Measurements from ENCODE around the gene ABCF2. TPM values are rescaled to one million over a fixed set of nuclear protein-coding genes. Genes with fewer than 3 reads are reported as not detected.

ABCF2 gene
- total and polyA plus RNA-seq, 2 donors from 2014 or later, result 22.5 to 30.8 TPM

DNA sequence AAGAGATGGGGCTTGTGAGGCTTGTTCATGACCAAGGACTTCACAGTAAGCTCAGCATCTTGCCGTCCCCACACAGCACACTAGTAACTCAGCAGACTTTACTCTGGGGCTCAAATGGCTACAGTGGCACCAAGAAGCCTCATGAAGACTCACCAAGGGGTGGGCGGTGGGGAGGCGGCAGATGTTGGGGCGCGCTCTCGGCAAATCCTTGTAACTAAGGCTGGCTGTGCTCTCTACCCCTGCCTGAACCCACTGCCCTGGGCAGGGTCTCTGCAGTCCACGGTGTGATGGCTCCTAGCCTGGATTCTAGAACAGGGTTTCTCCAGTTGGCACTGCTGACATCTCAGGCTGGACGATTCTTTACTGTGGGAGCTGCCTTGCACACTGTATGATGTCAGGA, 33.9 kb upstream of the ABCF2 start:
- Histone ChIP-seq H3K27ac (ENCODE audit: low read depth in 2 of 2, low read length in 2 of 2) (no peak overlapping the region), H3K9ac (ENCODE audit: low read length in 3 of 3) (no peak overlapping the region), H3K27me3 (ENCODE audit: control insufficient read depth, insufficient read depth, low read length) (no peaks in the 10 kb centered on the region), H3K4me1 (ENCODE audit: control insufficient read depth in 2 of 3, insufficient read depth in 2 of 3, low read depth in 1 of 3, low read length in 3 of 3) (no peaks in the 10 kb centered on the region), H3K9me3 (ENCODE audit: control insufficient read depth in 2 of 3, insufficient read depth in 1 of 3, low read length in 3 of 3) (no peaks in the 10 kb centered on the region), H3K36me3 (ENCODE audit: control insufficient read depth in 2 of 3, insufficient read depth in 3 of 3, low read length in 3 of 3) (no peaks in the 10 kb centered on the region), H3K4me3 (ENCODE audit: low read length in 3 of 3) (no peak overlapping the region)
- no peak for FAIRE-seq
- intact Hi-C loops (cut with DNase I), result no loop called here
- TF ChIP-seq, protein P1, sequence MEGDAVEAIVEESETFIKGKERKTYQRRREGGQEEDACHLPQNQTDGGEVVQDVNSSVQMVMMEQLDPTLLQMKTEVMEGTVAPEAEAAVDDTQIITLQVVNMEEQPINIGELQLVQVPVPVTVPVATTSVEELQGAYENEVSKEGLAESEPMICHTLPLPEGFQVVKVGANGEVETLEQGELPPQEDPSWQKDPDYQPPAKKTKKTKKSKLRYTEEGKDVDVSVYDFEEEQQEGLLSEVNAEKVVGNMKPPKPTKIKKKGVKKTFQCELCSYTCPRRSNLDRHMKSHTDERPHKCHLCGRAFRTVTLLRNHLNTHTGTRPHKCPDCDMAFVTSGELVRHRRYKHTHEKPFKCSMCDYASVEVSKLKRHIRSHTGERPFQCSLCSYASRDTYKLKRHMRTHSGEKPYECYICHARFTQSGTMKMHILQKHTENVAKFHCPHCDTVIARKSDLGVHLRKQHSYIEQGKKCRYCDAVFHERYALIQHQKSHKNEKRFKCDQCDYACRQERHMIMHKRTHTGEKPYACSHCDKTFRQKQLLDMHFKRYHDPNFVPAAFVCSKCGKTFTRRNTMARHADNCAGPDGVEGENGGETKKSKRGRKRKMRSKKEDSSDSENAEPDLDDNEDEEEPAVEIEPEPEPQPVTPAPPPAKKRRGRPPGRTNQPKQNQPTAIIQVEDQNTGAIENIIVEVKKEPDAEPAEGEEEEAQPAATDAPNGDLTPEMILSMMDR (IDR thresholded peaks at IDR 0.05; ENCODE audit: borderline replicate concordance, extremely low read depth, insufficient read depth), result no peak
- DNase-seq, result peak in 1 of 5 donors; percentile 55

DNA sequence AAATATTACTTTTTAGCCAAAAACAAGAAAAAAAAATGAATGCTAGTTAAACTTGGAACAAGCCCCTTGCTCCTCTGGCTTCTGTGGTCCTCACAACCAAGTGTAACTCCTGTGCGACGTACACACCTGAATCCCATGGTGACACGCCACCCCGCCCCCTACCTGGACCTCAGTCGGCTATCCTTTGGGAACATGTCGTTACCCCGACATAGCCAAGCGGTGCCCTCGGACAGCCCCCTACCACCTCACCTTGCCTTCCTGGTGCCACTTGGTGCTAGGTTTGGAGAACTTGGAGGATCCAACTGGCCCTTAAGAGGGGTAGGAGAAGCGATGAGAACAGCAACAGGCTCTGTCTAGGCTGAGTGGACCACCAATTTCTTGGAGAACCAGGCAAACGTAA, 33.5 kb upstream of the ABCF2 start:
- no peak for FAIRE-seq
- TF ChIP-seq, protein P1 (IDR thresholded peaks at IDR 0.05; ENCODE audit: borderline replicate concordance, extremely low read depth, insufficient read depth), result no peak
- no peak overlapping the region for H3K9ac ChIP-seq (ENCODE audit: low read length in 3 of 3)
- H3K4me1 ChIP-seq (ENCODE audit: control insufficient read depth in 2 of 3, insufficient read depth in 2 of 3, low read depth in 1 of 3, low read length in 3 of 3), result no peaks in the 10 kb centered on the region
- intact Hi-C loops (cut with DNase I), result no loop called here
- H3K4me3 ChIP-seq (ENCODE audit: low read length in 3 of 3), result no peak overlapping the region
- no peaks in the 10 kb centered on the region for H3K36me3 ChIP-seq (ENCODE audit: control insufficient read depth in 2 of 3, insufficient read depth in 3 of 3, low read length in 3 of 3)
- no peaks in the 10 kb centered on the region for H3K27me3 ChIP-seq (ENCODE audit: control insufficient read depth, insufficient read depth, low read length)
- no peaks in the 10 kb centered on the region for H3K9me3 ChIP-seq (ENCODE audit: control insufficient read depth in 2 of 3, insufficient read depth in 1 of 3, low read length in 3 of 3)
- H3K27ac ChIP-seq (ENCODE audit: low read depth in 2 of 2, low read length in 2 of 2), result no peak overlapping the region
- peak in 1 of 5 donors; percentile 76 for DNase-seq

DNA sequence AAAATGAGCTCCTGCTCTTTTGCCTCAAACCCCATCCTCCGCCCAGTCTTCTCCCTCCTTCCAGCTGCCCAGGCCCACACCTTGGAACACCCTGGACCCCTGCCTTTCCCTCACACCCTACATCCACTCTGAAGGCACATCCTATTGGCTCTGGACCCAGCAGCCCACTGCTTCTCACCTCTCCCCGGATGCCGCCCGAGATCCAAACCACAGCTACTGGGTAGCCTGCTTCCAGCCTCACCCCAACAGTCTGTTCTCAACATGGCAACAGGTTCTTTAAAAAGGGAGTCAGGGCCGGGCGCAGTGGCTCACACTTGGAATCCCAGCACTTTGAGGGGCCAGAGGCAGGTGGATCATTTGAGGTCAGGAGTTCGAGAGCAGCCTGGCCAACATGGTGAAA, 31.0 kb upstream of the ABCF2 start:
- peaks cover 0 to 3% (median 0%) of the 10 kb centered on the region in 3 donors for H3K4me1 ChIP-seq (ENCODE audit: control insufficient read depth in 2 of 3, insufficient read depth in 2 of 3, low read depth in 1 of 3, low read length in 3 of 3)
- H3K9me3 ChIP-seq (ENCODE audit: control insufficient read depth in 2 of 3, insufficient read depth in 1 of 3, low read length in 3 of 3), result no peaks in the 10 kb centered on the region
- TF ChIP-seq, protein P1 (IDR thresholded peaks at IDR 0.05; ENCODE audit: borderline replicate concordance, extremely low read depth, insufficient read depth), result no peak
- H3K36me3 ChIP-seq (ENCODE audit: control insufficient read depth in 2 of 3, insufficient read depth in 3 of 3, low read length in 3 of 3), result no peaks in the 10 kb centered on the region
- H3K27ac ChIP-seq (ENCODE audit: low read depth in 2 of 2, low read length in 2 of 2), result no peak overlapping the region
- no peak for DNase-seq
- FAIRE-seq, result no peak
- intact Hi-C loops (cut with DNase I), result no loop called here
- H3K4me3 ChIP-seq (ENCODE audit: low read length in 3 of 3), result no peak overlapping the region
- H3K9ac ChIP-seq (ENCODE audit: low read length in 3 of 3), result no peak overlapping the region
- H3K27me3 ChIP-seq (ENCODE audit: control insufficient read depth, insufficient read depth, low read length), result no peaks in the 10 kb centered on the region

GRCh38 chr7:151256410-151257045, 29.5 kb upstream of the ABCF2 start:
- intact Hi-C loops (cut with DNase I), result no loop called here
- DNase-seq, result peak in 1 of 5 donors; percentile 35

More at GRCh38 chr7:151256410-151257045, 29.5 kb upstream of the ABCF2 start:
- peaks cover 0 to 12% (median 0%) of the 10 kb centered on the region in 3 donors for H3K4me1 ChIP-seq (ENCODE audit: control insufficient read depth in 2 of 3, insufficient read depth in 2 of 3, low read depth in 1 of 3, low read length in 3 of 3)
- no peaks in the 10 kb centered on the region for H3K9me3 ChIP-seq (ENCODE audit: control insufficient read depth in 2 of 3, insufficient read depth in 1 of 3, low read length in 3 of 3)
- no peak overlapping the region for H3K4me3 ChIP-seq (ENCODE audit: low read length in 3 of 3)
- no peaks in the 10 kb centered on the region for H3K36me3 ChIP-seq (ENCODE audit: control insufficient read depth in 2 of 3, insufficient read depth in 3 of 3, low read length in 3 of 3)
- no peak overlapping the region for H3K27ac ChIP-seq (ENCODE audit: low read depth in 2 of 2, low read length in 2 of 2)
- TF ChIP-seq, protein P1 (IDR thresholded peaks at IDR 0.05; ENCODE audit: borderline replicate concordance, extremely low read depth, insufficient read depth), result no peak
- FAIRE-seq, result no peak
- H3K9ac ChIP-seq (ENCODE audit: low read length in 3 of 3), result no peak overlapping the region
- H3K27me3 ChIP-seq (ENCODE audit: control insufficient read depth, insufficient read depth, low read length), result no peaks in the 10 kb centered on the region

All from kidney (tissue), 14 donors.